Stomach (tissue), 9 donors: ENCODE measurements around the gene SMG1. TPM values are rescaled to one million over a fixed set of nuclear protein-coding genes. Genes with fewer than 3 reads are reported as not detected.

Source experiments
- DNase-seq, 2 donors: peaks; one replicate each; pipeline versions ENCODE4 v3.0.0 to v3.0.0-alpha.2; 2013 to 2019
- H3K27ac ChIP-seq, 5 donors: fragments of 200-600 bp in 4 of 5; sonication (generic) in 4 of 5; one replicate each; pipeline ENCODE4 v1.5.1; 2013 to 2019; ENCODE audit warnings: mild to moderate bottlenecking in 1 of 5, moderate library complexity in 1 of 5
- H3K27me3 ChIP-seq, 3 donors: fragments of 200-600 bp; sonication (generic); one replicate each; pipeline ENCODE4 v1.5.1; 2017 to 2019; ENCODE audit warnings: mixed run types in 1 of 3
- H3K36me3 ChIP-seq, 4 donors: fragments of 200-600 bp; sonication (generic); 1 replicate in 3 of 4; 2 replicates in 1 of 4; pipeline ENCODE4 v1.5.1; 2016 to 2019
- H3K4me1 ChIP-seq, 4 donors: fragments of 200-600 bp; sonication (generic); one replicate each; pipeline ENCODE4 v1.5.1; 2016 to 2019
- H3K4me3 ChIP-seq, 4 donors: fragments of 200-600 bp; sonication (generic) in 3 of 4; one replicate each; pipeline ENCODE4 v1.5.1; 2016 to 2019; ENCODE audit warnings: mild to moderate bottlenecking in 1 of 4
- H3K9me3 ChIP-seq, 4 donors: fragments of 200-600 bp; sonication (generic); one replicate each; pipeline ENCODE4 v1.5.1; 2016 to 2019
- CTCF ChIP-seq, 7 experiments: fragments of 450-650 bp in 4 of 7; fragments of 200-600 bp in 3 of 7; sonication (generic) in 3 of 7; IDR thresholded peaks; one replicate each; pipeline ENCODE4 v1.5.1; 2016 to 2019; ENCODE audit warnings: antibody characterized with exemption in 7 of 7, control low read depth in 2 of 7, mild to moderate bottlenecking in 1 of 7
- EP300 ChIP-seq: sonication (generic); formaldehyde crosslinking; IDR thresholded peaks from one replicate; pipeline ENCODE4 v1.6.1; 2017; ENCODE audit warnings: antibody characterized with exemption
- POLR2A ChIP-seq, 4 donors: fragments of 450-650 bp; IDR thresholded peaks; one replicate each; pipeline ENCODE4 v1.6.1; 2016; ENCODE audit warnings: antibody characterized with exemption in 4 of 4, control low read depth in 2 of 4, mild to moderate bottlenecking in 1 of 4, moderate library complexity in 1 of 4
- POLR2AphosphoS5 ChIP-seq, 3 donors: sonication (generic); formaldehyde crosslinking; IDR thresholded peaks; one replicate each; pipeline ENCODE4 v1.6.1; 2016; ENCODE audit warnings: antibody characterized with exemption in 3 of 3
- WGBS, 5 donors: extraction: QIAGEN DNeasy Blood & Tissue Kit in 3 of 5; methylation state at CpG; one replicate each; pipeline versions ENCODE4 v1.1.5 to v1.1.7; 2013 to 2018; 5-methylcytosine and 5-hydroxymethylcytosine counted together
- intact Hi-C: fragments of 100-400 bp; cut with DNase I; formaldehyde crosslinking; loops from one replicate; pipeline ENCODE4 v1.15.1; 2023; ENCODE audit warnings: low total_unique reads
- polyA plus RNA-seq, 3 donors: library from polyadenylated mRNA; stranded (reverse); fragments of 200-250 nt; gene quantifications; one replicate each; pipeline ENCODE4 v1.2.3, GENCODE V29; 2013
- total RNA-seq, 5 donors: library from RNA; depleted of rRNA; stranded (reverse); fragments of >200 nt; gene quantifications; one replicate each; pipeline versions ENCODE4 v1.1.0 to v1.2.3, GENCODE V29; 2014 to 2016
- donor health status: healthy with polysubstance abuse.
- donor health status: Bipolar disorder and iron deficiency.
- donor health status: healthy.

Gene SMG1
- total and polyA plus RNA-seq, 8 donors, result 3.8 to 135 (median 61.0) TPM

DNA sequence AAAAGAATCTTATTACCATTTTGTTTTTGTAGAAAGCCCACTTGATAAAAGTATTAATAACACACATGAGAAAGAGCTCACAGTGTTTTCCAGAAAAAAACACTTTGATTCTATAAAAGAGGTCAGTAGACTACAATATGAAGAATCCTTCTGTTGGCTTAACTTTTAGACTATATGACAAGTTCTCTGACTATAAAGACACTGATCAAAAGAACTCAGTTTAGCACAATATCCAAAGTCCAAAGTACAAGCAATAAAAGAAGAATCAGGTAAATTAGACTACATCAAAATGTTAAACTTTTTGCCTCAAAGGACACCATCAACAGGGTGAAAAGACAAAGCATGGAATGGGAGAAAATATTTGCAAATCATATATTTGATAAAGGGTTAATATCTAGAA, 11.2 kb upstream of the SMG1 start:
- Histone ChIP-seq H3K36me3 (no peaks in the 10 kb centered on the region), H3K27me3 (no peaks in the 10 kb centered on the region), H3K4me3 (no peak overlapping the region), H3K9me3 (no peaks in the 10 kb centered on the region), H3K27ac (no peak overlapping the region), H3K4me1 (peaks cover 6 to 18% (median 8%) of the 10 kb centered on the region in 4 donors)
- DNase-seq, result no peak
- TF ChIP-seq POLR2AphosphoS5 (IDR thresholded peaks at IDR 0.05), result no peak
- TF ChIP-seq POLR2A (IDR thresholded peaks at IDR 0.05), result no peak
- no peak for TF ChIP-seq CTCF (IDR thresholded peaks at IDR 0.05)
- no peak for TF ChIP-seq EP300
- intact Hi-C loops, result no loop called here

GRCh38 chr16:18936727-18937340, 10.6 kb upstream of the SMG1 start:
- no peak overlapping the region for H3K27ac ChIP-seq
- H3K36me3 ChIP-seq, result no peaks in the 10 kb centered on the region
- no peaks in the 10 kb centered on the region for H3K9me3 ChIP-seq
- intact Hi-C loops, result no loop called here
- no peak overlapping the region for H3K4me3 ChIP-seq
- TF ChIP-seq EP300, result no peak
- TF ChIP-seq CTCF (IDR thresholded peaks at IDR 0.05), result no peak
- no peak for TF ChIP-seq POLR2A (IDR thresholded peaks at IDR 0.05)
- WGBS, 5 donors, result 81 to 90% (median 85%) methylated on average over 7 of the region's 7 CpGs
- no peak for DNase-seq
- no peaks in the 10 kb centered on the region for H3K27me3 ChIP-seq
- peaks cover 6 to 19% (median 9%) of the 10 kb centered on the region in 4 donors for H3K4me1 ChIP-seq

DNA sequence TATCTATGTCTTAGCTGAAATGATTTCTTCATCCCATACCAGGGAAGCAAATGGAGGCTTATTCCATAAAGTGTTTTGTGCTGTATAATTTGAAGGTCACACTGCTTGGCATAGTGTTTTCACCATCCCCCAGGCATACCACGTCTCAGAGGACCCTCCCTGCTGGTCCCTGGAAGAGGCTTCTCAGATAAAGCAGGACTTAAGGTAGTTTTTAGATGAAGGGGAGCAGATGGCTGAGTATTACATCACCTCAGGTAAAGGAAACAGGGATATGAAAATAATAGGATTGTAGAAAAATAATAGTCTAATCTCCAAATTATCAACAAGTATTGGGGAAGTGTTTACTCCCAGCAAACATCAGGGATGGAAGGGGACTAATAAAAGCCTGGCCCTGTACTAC, 7.3 kb upstream of the SMG1 start:
- Histone ChIP-seq H3K4me1 (peaks cover 6 to 19% (median 9%) of the 10 kb centered on the region in 4 donors), H3K36me3 (no peaks in the 10 kb centered on the region), H3K9me3 (no peaks in the 10 kb centered on the region), H3K27ac (no peak overlapping the region), H3K4me3 (no peak overlapping the region), H3K27me3 (no peaks in the 10 kb centered on the region)
- intact Hi-C loops, result no loop called here
- TF ChIP-seq EP300 (no peak), CTCF (IDR thresholded peaks at IDR 0.05) (no peak), POLR2A (IDR thresholded peaks at IDR 0.05) (no peak), POLR2AphosphoS5 (IDR thresholded peaks at IDR 0.05) (no peak)
- no peak for DNase-seq
- WGBS, 5 donors, result 9 to 18% (median 13%) methylated on average over 1 of the region's 1 CpG

- Histone ChIP-seq H3K36me3 (no peaks in the 10 kb centered on the region), H3K9me3 (no peaks in the 10 kb centered on the region), H3K27ac (peak overlapping the region in 2 of 5 donors; percentile 32 to 61), H3K4me1 (peaks cover 6 to 22% (median 10%) of the 10 kb centered on the region in 4 donors), H3K27me3 (no peaks in the 10 kb centered on the region), H3K4me3 (no peak overlapping the region)
- intact Hi-C loops, result no loop called here
- TF ChIP-seq CTCF (IDR thresholded peaks at IDR 0.05), result no peak
- TF ChIP-seq POLR2A (IDR thresholded peaks at IDR 0.05), result no peak
- TF ChIP-seq POLR2AphosphoS5 (IDR thresholded peaks at IDR 0.05), result no peak
- TF ChIP-seq EP300, result no peak
- WGBS, 5 donors, result 46 to 61% (median 50%) methylated on average over 5 of the region's 5 CpGs
- no peak for DNase-seq
Observed at GRCh38 chr16:18932243-18932987, 6.2 kb upstream of the SMG1 start.
